ENCODE results near the gene HSPA6.
"Not testable (repeated sequence)": the region's sequence is repeated elsewhere in the genome, so short reads cannot be mapped to it uniquely, and the experiment has no call there.

The HSPA6 gene

DNA sequence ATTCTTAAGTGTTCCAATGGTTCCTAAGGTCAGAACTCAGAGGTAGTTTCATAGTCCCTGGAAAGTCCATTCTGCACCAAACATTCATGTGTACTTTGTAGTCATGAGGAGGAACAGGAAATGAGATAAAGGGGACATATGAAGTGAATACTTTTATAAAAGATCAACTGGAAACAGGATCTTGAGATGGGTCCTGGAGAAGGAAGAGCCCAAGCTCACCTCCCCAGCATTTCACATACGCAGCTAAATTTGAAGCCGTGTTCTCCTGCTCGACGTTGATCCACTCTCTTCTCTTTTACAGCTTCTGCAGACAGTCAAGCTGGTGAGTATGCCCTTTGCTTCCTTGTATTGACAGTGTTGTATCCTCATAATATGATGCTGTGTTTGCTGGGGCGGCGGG is 18.7 kb upstream of the HSPA6 start:
- no peak for DNase-seq

- peak in 1 of 2 donors; percentile 68 for DNase-seq
Observed at GRCh38 chr1:161506336-161507223, 17.8 kb upstream of the HSPA6 start.

GRCh38 chr1:161510477-161510876 is 13.9 kb upstream of the HSPA6 start:
- no peak for DNase-seq

DNA sequence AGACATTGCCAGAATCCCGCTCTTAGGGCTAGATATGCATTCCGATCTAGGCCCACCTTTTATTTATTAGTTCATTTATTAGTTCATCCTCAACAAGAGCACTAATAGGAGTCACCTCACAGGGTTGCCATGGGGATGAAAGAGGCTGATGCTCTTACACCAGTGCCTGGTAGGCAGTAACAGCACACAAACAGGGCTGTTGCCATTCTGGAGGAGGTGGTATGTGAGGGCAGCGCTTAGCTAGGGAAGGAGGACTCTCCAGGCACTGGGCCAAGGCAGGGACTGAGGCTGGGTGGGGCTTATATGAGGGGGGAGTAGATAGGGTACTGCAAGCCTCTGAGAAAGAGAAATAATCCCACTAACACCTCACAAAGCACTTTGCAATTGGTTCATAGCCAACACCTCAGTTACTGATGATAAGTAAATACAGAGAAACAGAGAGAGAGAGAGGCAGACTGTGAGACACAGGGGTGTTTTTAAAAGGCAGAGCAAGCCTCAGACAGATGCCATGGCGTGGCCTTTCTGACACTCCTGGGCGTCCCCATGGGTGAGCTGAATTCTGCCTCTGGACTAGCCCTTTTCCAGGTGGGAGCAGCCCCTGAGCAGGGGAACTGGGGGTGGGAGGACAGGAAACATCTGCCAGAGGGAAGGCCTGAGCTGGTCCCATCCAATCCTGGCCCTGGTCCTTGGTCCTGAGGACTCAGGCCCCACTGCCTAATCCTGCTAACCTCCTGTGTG is 13.2 kb upstream of the HSPA6 start:
- DNase-seq, result no peak

DNA sequence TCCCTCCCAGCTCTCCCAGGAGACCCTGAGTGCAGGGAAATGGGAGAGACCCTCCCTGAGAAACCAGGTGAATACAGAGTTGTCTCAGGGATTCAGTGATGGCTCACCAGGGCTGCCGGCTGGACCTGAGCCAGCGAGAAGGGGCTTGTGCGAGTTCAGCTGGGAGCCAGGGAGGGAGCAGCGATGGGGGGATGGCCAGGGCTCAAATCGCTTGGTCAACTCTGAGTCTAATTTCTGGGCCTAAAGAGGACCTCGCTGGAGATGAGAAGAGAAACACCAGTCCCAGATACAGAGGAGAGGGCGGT is 12.6 kb upstream of the HSPA6 start:
- DNase-seq, result no peak

DNA sequence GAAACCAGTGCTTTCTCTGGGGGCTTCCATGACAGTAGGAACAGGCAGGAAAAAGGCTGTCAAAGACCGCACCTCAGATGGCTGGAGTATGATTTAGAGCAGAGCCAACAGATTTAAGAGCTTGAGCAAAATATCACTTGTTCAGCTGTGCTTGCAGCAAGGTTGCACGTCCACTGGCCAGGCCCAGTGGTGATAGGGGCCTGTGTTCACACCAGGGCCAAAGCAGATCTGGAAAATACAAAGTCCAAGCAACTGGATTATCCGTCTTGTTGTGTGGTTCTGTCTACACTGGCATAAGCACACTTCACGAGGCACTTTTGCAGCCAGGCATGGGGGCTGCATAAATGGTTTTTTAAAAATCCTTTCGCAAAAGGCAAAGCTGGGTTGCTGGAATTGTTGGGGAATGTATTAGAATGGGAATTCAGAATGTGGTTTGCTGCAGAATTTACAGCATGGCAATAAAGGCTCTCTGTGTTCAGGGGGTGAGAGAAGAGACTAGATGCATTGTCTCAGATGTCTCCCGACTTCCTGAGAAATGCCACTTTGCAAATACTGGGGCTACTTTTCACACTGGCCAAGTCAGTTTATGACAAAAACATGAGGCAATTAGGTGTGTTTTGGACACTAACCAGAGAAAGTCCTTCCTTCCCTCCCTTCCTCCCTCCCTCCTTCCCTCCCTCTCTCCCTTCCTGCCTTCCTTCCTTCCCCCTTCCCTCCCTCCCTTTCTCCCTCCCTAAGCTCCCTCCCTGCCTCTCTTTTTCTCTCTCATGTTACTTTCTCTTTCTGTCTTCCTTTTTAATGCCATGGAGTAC is 11.5 kb upstream of the HSPA6 start:
- DNase-seq, result not testable (repeated sequence)

GRCh38 chr1:161513448-161513780 is 10.9 kb upstream of the HSPA6 start:
- not testable (repeated sequence) for DNase-seq

- not testable (repeated sequence) for DNase-seq
Observed at GRCh38 chr1:161513953-161514352, 10.4 kb upstream of the HSPA6 start.

DNA sequence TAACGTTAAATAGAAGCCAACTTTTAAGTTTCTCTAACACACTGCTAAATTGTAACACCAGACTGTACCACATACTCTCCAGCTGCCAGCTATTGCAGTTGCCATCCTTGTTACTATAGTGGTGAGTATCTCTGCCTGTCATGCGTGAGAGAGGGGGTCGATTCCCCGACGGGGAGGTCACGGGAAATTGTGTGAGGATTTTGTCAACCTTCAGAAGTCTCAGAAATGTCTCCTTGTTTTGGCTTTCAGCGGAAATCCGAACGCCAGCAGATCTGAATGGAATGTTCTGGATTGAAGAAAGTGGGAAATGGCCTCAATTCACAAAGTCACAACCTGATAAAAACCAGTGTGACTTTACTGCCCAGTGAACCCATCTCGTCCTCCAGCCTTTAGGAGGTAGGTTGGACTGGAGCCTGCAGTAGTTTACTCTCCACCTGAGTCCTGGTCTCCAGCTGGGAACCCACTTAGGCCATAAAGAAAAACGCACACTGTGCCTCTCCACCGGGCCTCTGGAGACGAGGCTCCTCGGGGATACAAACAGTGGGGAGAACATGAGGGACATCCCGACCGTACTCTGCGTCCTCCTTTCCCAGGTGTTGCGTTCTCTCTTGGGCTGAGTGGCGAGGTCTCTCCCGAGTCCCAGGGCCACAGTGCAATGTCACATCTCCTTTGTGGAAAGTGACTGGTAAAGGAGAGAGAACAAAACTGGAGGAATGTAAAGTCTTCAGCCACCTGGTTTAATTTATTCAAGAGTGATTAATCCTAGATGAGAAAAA is 1.1 kb upstream of the HSPA6 start:
- DNase-seq, result not testable (repeated sequence)

DNA sequence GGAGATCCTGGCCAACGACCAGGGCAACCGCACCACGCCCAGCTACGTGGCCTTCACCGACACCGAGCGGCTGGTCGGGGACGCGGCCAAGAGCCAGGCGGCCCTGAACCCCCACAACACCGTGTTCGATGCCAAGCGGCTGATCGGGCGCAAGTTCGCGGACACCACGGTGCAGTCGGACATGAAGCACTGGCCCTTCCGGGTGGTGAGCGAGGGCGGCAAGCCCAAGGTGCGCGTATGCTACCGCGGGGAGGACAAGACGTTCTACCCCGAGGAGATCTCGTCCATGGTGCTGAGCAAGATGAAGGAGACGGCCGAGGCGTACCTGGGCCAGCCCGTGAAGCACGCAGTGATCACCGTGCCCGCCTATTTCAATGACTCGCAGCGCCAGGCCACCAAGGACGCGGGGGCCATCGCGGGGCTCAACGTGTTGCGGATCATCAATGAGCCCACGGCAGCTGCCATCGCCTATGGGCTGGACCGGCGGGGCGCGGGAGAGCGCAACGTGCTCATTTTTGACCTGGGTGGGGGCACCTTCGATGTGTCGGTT is 477 bp downstream of the HSPA6 start:
- peak in 1 of 2 donors; percentile 21 for DNase-seq

DNA sequence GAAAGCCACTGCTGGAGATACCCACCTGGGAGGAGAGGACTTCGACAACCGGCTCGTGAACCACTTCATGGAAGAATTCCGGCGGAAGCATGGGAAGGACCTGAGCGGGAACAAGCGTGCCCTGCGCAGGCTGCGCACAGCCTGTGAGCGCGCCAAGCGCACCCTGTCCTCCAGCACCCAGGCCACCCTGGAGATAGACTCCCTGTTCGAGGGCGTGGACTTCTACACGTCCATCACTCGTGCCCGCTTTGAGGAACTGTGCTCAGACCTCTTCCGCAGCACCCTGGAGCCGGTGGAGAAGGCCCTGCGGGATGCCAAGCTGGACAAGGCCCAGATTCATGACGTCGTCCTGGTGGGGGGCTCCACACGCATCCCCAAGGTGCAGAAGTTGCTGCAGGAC is 981 bp downstream of the HSPA6 start:
- DNase-seq, result peak in 1 of 2 donors; percentile 35

- not testable (repeated sequence) for DNase-seq
Observed at GRCh38 chr1:161525918-161526317, 1.6 kb downstream of the HSPA6 start.

- not testable (repeated sequence) for DNase-seq
Observed at GRCh38 chr1:161528550-161528949, 4.2 kb downstream of the HSPA6 start.

- not testable (repeated sequence) for DNase-seq
Observed at GRCh38 chr1:161529463-161530104, 5.2 kb downstream of the HSPA6 start.

DNA sequence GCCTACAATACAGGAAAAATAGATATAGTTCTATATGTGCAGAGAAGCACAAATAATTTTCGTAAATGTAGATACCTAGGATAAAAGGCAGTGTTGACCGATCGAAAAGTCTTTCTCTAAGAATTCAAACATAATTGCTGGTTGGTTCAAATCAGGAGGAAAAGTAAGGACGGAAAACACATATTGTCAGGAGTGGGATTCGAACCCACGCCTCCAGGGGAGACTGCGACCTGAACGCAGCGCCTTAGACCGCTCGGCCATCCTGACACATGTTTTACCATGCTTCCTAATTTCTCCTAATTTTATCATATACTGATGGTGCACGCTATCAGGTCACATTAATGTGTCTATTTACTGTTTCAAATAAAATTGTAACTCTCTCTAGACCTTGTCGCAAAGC is 5.8 kb downstream of the HSPA6 start:
- DNase-seq, result peak; percentile 82 to 86

GRCh38 chr1:161530671-161531641 is 6.6 kb downstream of the HSPA6 start:
- peak; percentile 95 to 96 for DNase-seq

GRCh38 chr1:161531986-161532643 is 7.8 kb downstream of the HSPA6 start:
- no peak for DNase-seq

DNA sequence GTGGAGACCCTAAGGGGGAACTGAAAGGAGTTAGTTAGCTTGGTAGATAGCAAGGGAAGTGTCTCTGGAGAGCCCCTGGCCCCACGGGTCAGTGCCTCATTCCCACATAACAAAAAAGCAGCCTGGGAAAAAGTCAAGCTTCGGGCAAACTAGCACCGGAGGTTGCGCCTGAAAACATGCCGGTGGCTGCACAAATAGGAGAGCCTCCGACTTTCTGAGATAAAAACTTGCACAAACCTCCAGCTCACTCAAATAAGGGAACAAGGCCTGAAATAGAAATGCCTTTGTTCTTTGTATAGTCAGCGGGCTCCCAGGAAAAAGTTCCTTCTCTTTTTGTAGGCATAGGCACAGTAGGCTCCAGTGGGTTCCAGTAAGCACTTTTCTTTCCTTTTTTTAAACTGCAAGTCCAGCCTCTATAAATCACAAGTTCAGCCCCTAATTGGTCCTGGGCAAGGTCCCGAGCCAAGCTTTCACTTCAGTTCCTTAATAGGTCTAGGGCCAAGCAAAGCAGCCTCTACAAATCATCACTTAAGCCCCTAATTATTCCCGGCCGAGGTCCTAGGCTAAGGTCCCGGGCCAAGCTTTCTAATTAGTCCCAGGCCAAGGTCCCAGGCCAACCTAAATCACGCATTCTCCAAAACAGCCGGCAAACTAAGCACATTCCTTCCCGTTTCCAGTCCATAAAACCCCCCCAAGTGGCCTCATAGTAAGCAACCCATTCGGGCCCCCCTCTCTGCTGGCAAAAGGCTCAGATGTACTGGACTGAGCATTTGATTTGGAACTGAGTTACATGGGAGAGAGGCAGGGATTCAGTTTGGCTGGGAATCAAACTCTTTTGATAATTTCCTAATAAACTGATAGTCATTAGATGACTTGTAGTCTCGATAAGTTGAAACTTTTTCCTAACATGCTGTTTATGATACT is 8.6 kb downstream of the HSPA6 start:
- DNase-seq, result not testable (repeated sequence)
